SJSA1 (cell line): ENCODE results near the gene URGCP. TPM values are rescaled to one million over a fixed set of nuclear protein-coding genes. Genes with fewer than 3 reads are reported as not detected.

ENCODE experiments used
- DNase-seq, 2 experiments: peaks; one replicate each; pipeline ENCODE4 v3.0.0-alpha.2; 2015 to 2020; ENCODE audit warnings: low spot score in 2 of 2, low read depth in 1 of 2
- H3K27ac ChIP-seq: fragments of 250-450 bp; sonication (Bioruptor Pico); 2 replicates; pipeline ENCODE4 v1.5.1; 2020; ENCODE audit warnings: mild to moderate bottlenecking, moderate library complexity
- H3K27me3 ChIP-seq: fragments of 250-450 bp; sonication (Bioruptor Pico); replicated peaks from 2 replicates; pipeline ENCODE4 v1.5.1; 2020; ENCODE audit warnings: mild to moderate bottlenecking, moderate library complexity
- H3K36me3 ChIP-seq: fragments of 250-450 bp; sonication (Bioruptor Pico); 2 replicates; pipeline ENCODE4 v1.5.1; 2020; ENCODE audit warnings: mild to moderate bottlenecking
- H3K4me1 ChIP-seq: fragments of 250-450 bp; sonication (Bioruptor Pico); replicated peaks from 2 replicates; pipeline ENCODE4 v1.6.1; 2021; ENCODE audit warnings: mild to moderate bottlenecking
- H3K4me3 ChIP-seq: fragments of 250-450 bp; sonication (Bioruptor Pico); 2 replicates; pipeline ENCODE4 v1.5.1; 2020; ENCODE audit warnings: mild to moderate bottlenecking
- H3K9me3 ChIP-seq: fragments of 250-450 bp; sonication (Bioruptor Pico); replicated peaks from 2 replicates; pipeline ENCODE4 v1.5.1; 2020; ENCODE audit warnings: mild to moderate bottlenecking
- total RNA-seq: library from RNA; depleted of rRNA; stranded (reverse); fragments of >200 nt; shearing (Covaris generic); gene quantifications from 2 replicates; pipeline ENCODE4 v1.2.3, GENCODE V29; 2014

Gene URGCP
- total RNA-seq, 1 experiment from 2014 or later, result 20.4 TPM

DNA sequence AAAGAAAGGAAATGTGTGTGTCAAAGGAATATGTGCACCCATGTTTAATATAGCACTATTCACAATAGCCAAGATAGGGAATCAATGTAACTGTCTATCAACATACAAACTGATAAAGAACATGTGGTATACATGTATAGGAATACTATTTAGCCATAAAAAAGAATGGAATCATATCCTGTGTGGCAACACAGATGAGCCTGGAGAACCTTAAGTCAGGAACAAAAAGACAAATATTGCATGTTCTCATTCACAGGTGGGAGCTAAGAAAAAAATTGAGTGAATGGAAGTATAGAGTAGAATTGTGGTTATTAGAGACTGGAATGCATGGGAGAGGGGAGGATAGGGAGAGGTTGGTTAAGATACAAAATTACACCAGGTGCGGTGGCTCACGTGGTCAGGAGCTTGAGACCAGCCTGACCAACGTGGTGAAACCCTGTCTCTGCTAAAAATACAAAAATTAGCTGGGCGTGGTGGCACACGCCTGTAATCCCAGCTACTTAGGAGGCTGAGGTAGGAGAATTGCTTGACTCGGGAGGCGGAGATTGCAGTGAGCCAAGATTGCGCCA is 10.5 kb downstream of the URGCP start:
- Histone ChIP-seq H3K9me3 (no peaks in the 10 kb centered on the region), H3K4me1 (no peaks in the 10 kb centered on the region), H3K36me3 (peaks cover 20% of the 10 kb centered on the region; the same call in 1 of the 2 replicates), H3K27me3 (no peaks in the 10 kb centered on the region), H3K4me3 (no peak overlapping the region), H3K27ac (no peak overlapping the region)
- DNase-seq, result no peak

DNA sequence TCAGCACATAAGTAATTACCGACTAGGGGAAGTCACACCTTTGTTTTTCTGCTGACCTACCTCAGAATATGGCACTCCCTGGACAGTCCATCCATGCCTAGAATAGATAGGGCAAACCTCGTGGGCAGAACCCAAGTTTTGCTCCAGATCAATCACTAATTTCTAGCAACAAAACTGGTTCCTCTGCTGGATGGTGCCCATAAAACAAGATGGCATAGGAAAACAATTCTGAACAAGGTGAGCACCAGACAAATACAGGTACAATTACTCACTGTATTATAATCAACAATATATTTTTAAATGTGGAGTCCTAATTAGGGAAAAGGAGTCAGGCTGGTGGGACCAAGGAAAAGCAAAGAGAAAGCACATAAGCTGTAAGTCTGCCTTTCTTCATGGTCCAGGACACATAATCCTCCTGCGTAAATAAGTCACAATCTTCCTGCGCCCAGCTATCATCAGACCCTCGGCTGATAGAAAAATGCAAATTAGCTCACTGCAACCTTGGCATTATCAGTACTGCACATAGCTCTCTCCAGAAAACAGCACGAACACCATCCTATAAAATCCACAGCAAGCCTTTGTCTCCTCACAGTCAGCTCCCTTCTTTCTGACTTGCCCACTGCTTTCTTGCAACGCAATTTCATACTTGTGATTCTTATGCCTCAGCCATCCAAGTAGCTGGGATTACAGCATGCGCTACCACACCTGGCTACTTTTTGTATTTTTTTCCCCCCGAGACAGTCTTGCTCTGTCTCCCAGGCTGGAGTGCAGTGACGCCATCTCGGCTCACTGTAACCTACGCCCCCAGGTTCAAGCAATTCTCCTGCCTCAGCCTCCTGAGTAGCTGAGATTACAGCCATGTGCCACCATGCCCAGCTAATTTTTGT is 15.1 kb downstream of the URGCP start:
- no peaks in the 10 kb centered on the region for H3K9me3 ChIP-seq
- H3K4me1 ChIP-seq, result peaks cover 10% of the 10 kb centered on the region
- no peaks in the 10 kb centered on the region for H3K27me3 ChIP-seq
- no peak overlapping the region for H3K27ac ChIP-seq
- H3K4me3 ChIP-seq, result no peak overlapping the region
- H3K36me3 ChIP-seq, result peaks cover 18% of the 10 kb centered on the region
- no peak for DNase-seq

DNA sequence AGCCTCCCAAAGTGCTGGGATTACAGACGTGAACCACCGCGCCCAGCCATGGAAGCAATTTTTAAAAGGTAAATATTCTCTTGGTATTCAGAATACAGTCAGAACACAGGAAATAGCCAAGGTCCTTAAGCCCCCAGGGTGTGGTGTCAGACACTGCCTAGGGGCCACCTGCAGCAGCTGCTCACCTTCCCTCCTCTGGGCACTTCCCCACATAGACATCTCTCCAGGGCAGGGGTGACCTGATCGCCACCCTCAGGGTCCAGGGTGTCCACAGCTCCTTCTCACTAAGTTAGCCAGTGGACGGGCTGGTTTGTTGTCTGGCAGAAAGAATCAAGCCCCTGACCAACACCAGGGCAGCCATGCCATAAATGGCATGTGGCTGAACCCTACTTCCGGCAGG is 15.9 kb downstream of the URGCP start:
- DNase-seq, result no peak
- no peaks in the 10 kb centered on the region for H3K27me3 ChIP-seq
- H3K4me3 ChIP-seq, result no peak overlapping the region
- H3K27ac ChIP-seq, result no peak overlapping the region
- no peaks in the 10 kb centered on the region for H3K9me3 ChIP-seq
- H3K4me1 ChIP-seq, result peaks cover 10% of the 10 kb centered on the region
- H3K36me3 ChIP-seq, result peaks cover 20% of the 10 kb centered on the region

DNA sequence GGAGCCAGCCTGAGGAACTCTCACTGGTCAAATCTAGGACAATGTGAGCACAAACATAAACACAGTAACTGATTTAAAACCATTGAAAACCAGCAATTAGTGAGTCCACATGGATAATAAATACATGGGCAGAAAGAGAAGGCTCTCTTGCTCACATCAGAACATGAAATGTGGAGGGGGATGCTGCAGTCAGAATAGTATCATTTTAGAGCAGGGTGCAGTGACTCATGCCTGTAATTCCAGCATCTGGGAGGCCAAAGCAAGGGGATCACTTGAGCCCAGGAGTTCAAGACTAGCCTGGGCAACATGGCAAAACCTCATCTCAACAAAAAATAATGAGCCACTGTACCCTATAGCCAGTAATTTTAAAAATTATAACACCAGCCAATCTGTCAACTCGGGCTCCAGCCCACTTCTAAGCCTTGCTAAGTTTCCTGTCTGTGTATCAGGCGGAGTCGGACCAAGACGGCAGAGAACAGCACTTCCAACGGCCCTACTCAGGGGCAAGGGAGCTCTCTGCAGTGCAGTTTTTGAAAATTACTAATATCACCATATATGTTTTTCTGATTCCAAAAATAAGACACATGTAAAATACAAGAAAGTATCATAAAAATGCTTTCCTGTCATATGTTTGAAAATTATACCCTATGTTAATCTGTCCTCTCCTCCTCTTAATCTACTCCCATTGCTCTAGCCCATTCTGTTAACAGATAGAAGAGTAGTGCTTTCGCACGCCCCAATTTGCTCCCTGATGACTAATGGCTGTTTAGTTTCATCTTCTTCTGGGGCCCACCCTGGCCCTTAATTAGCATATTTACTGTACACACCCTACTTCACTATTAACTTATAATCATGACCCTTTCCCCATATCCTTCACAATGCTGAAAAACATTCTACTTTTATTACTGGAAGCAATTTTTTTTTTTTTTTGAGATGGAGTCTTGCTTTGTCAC is 17.1 kb downstream of the URGCP start:
- Histone ChIP-seq H3K9me3 (no peaks in the 10 kb centered on the region), H3K4me1 (peaks cover 10% of the 10 kb centered on the region), H3K4me3 (no peak overlapping the region), H3K27ac (no peak overlapping the region), H3K36me3 (peaks cover 16% of the 10 kb centered on the region), H3K27me3 (no peaks in the 10 kb centered on the region)
- DNase-seq, result no peak

DNA sequence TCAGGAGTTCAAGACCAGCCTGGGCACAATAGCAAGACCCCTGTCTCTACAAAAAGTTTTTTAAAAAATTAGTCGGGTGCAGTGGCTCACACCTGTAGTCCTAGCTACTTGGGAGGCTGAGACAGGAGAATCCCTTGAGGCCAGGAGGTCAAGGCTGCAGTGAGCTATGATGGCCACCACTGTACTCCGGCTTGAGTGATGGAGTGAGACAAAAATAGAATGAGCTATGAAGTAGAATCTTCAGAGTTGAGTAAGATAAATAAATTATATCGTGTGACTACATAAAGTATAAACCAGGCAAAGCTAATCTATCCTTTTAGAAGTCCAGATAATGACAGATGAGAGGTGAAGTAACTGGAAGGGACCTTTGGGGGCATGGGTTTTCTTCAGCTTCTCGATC is 21.8 kb downstream of the URGCP start:
- H3K27me3 ChIP-seq, result no peaks in the 10 kb centered on the region
- H3K27ac ChIP-seq, result no peak overlapping the region
- DNase-seq, result no peak
- H3K36me3 ChIP-seq, result peaks cover 45% of the 10 kb centered on the region
- peaks cover 34% of the 10 kb centered on the region for H3K4me1 ChIP-seq
- H3K9me3 ChIP-seq, result no peaks in the 10 kb centered on the region
- no peak overlapping the region for H3K4me3 ChIP-seq

DNA sequence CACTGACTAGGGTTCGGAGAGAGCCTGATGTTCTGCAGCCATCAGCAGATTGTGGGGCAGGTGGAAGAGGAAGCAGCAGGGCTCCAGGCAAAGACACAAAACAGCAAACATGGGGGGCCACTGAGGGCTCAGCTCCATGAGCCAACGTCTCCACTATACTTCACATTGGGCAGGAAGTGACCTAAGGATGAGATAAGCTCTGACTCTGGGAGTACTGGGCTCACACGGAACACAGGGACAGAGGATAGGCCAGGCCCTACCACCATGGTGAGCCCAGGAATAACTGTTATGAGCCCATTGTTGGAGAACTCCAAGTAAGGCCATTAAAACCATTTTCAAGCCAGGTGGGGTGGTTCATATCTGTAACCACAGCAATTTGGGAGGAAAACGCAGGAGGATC is 22.2 kb downstream of the URGCP start:
- Histone ChIP-seq H3K36me3 (peaks cover 47% of the 10 kb centered on the region), H3K27ac (no peak overlapping the region), H3K9me3 (no peaks in the 10 kb centered on the region), H3K4me1 (peaks cover 30% of the 10 kb centered on the region), H3K4me3 (no peak overlapping the region), H3K27me3 (no peaks in the 10 kb centered on the region)
- no peak for DNase-seq

DNA sequence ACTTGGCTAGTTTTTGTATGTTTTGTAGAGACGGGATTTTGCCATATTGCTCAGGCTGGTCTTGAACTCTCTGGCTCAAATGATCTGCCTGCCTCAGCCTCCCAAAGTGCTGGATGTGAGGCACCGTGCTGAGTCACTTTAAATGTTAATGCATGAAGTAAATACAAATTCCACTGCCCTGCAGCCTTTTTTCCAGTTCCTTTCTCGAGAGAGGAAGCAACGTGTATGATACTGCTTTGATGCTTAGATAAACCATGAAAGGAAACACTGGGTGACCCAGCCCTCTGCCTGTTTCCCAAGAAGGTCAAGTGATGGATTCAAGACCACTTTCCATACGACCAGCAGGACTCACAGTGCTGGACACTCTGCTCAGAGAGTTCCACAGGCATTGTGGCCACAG is 25.8 kb downstream of the URGCP start:
- Histone ChIP-seq H3K9me3 (no peaks in the 10 kb centered on the region), H3K4me1 (peaks cover 26% of the 10 kb centered on the region), H3K27ac (no peak overlapping the region), H3K27me3 (no peaks in the 10 kb centered on the region), H3K36me3 (peaks cover 71% of the 10 kb centered on the region), H3K4me3 (no peak overlapping the region)
- DNase-seq, result peak in 1 of 2 experiments; percentile 31

DNA sequence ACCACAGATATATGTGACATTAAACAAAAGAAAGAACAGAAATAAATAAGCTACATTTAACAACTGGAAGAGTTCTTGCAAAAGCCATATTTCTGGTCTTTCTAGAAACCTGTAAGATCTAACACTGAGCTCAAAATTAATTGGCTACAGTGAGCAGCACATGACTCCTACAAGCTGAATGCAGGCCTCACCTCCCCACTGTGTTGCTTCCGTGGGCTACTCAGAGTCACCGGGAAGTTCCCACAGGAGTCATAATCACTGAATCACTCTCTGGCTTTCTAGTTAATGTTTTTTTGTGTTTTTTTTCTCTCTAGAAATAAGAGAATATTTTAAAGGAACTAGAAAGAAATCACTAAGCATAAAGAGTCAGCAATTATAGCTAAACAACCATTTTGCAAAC is 26.9 kb downstream of the URGCP start:
- H3K27ac ChIP-seq, result no peak overlapping the region
- H3K36me3 ChIP-seq, result peaks cover 77% of the 10 kb centered on the region
- H3K4me1 ChIP-seq, result peaks cover 26% of the 10 kb centered on the region
- H3K9me3 ChIP-seq, result no peaks in the 10 kb centered on the region
- no peaks in the 10 kb centered on the region for H3K27me3 ChIP-seq
- H3K4me3 ChIP-seq, result no peak overlapping the region
- DNase-seq, result no peak

DNA sequence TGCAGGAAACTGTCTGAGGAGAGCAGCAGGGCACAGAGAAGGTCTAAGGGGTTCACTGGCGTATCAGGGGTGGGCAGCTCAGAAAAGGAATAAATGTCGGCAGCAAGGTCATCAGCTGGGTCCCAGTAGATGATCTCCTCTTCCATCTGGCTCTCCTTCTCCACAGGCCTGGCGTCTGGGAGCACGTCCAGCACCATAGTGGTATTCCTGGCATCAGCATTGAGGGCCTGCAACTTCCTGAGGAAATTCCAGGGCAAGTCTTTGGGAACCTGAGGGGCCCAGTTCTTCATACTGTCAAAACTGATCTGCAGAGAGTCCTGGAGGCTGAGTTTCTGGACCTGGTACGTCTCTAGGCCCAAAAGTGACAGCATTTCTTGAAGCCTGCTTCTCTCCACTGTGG is 27.5 kb downstream of the URGCP start:
- no peak overlapping the region for H3K4me3 ChIP-seq
- no peaks in the 10 kb centered on the region for H3K27me3 ChIP-seq
- H3K4me1 ChIP-seq, result peaks cover 28% of the 10 kb centered on the region
- H3K36me3 ChIP-seq, result peaks cover 70% of the 10 kb centered on the region
- no peaks in the 10 kb centered on the region for H3K9me3 ChIP-seq
- no peak overlapping the region for H3K27ac ChIP-seq
- DNase-seq, result no peak

DNA sequence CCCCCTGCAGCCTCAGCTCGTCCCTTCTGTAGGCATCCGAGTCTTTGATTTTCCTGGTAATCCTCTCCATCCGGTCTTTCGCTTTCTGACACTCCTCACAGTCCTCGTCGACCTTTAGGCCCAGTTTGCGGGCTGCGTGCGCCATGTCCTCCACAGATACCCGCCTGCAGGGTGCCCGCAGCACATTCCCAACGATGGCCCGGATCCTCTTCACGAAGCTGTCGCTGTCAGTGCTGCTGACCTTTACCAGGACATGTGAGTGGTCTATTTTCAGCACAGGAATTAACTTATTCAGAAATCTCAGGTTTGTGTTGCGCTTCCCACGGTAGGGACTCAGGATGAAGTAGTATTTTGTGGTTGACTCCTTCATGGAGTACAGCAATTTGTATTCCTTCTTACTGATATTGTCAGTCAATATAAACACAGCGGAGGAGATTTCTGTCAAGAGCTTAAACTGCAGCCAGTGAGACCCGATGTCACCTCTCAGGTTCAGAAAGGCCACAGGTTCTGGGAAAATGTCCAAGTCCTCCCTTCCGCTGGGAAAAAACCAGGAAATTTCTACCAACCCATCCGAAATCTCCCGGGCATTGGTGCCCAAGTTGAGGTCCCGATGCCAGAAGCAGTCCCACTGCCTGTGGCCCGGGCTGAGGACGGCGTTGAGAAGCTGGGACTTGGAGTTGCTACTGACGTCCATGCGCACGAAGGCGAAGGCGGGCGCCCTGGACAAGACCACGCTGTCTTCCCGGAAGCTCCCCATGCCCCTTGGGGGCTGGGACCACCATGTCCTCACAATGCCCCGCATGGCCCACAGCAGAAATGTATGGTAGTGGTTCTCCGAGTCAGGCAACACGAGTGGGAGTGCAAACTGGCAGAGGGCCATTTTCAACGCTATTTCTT is 28.2 kb downstream of the URGCP start:
- Histone ChIP-seq H3K27ac (no peak overlapping the region), H3K4me1 (peaks cover 35% of the 10 kb centered on the region), H3K27me3 (no peaks in the 10 kb centered on the region), H3K4me3 (no peak overlapping the region), H3K36me3 (peaks cover 66% of the 10 kb centered on the region), H3K9me3 (no peaks in the 10 kb centered on the region)
- no peak for DNase-seq

DNA sequence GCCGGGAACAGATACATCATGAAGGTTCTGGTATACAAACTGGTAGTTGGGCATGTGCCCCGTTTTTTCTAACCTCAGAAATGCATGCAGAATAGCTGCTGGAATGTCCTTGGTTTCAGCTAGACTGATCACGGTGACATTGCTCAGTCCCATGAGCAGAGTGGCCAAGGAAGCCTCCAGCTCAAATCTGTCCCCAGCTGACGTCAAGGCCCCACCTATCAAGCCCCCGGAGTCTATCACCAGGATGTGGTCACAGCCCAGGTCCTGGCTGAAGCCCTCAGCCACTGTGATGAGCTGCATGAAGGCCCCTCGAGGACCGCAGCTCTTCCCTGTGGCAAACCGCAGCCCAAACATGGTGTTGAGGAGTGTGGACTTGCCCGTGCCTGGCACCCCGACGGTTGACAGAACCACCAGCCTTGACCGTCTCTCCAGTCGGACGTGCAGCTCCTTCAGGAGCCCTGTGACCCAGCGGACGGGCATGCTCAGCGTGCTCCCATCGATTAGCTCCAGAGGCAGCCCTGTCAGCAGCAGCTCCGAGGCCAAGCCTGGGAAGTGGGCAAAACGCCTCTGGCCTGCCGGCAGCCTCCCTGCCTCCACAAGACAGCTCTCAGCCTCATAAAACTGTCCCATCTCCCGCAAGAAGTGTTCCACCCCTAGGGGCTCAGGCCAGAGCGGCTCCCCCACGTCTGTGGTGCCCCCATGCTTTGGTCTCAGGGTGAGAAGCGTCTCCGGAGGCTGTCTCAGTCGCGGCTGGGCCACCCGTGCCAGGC is 29.2 kb downstream of the URGCP start:
- peaks cover 41% of the 10 kb centered on the region for H3K4me1 ChIP-seq

DNA sequence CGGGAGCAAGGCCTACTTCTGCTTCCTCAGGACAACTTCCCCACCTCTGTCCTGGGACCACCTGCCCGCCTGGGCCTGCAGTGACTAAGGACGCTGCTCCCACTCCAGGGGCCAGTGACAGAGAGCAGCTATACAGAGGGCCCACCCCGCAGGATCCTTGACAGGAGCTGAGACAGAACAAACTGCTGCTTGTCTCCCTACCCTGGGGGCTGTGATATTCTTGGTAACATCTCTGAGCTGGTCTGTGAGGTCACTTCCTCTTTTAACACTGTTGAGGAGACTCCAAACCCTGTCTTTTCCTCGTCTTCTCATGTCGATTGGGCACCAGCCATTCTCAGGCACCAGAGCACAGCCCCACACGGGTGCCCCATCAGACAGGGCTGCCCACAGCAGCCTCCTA is 30.2 kb downstream of the URGCP start:
- Histone ChIP-seq H3K27me3 (no peaks in the 10 kb centered on the region), H3K4me1 (peaks cover 38% of the 10 kb centered on the region), H3K36me3 (peaks cover 60% of the 10 kb centered on the region), H3K4me3 (no peak overlapping the region), H3K9me3 (no peaks in the 10 kb centered on the region), H3K27ac (no peak overlapping the region)
- no peak for DNase-seq

More for the DNA sequence above, 29.2 kb downstream of the URGCP start:
- no peak overlapping the region for H3K4me3 ChIP-seq
- peaks cover 66% of the 10 kb centered on the region for H3K36me3 ChIP-seq
- DNase-seq, result no peak
- no peaks in the 10 kb centered on the region for H3K9me3 ChIP-seq
- no peaks in the 10 kb centered on the region for H3K27me3 ChIP-seq
- H3K27ac ChIP-seq, result no peak overlapping the region
